Suprapubic skin (tissue), 3 donors: ENCODE results near the gene COL20A1.

Experiments
- CTCF ChIP-seq, 2 donors: fragments of 200-600 bp in 1 of 2; fragments of 450-650 bp in 1 of 2; sonication (generic) in 1 of 2; IDR thresholded peaks; one replicate each; pipeline ENCODE4 v1.5.1; 2016 to 2019; ENCODE audit warnings: antibody characterized with exemption in 2 of 2, mild to moderate bottlenecking in 1 of 2, moderate library complexity in 1 of 2
- EP300 ChIP-seq: sonication (generic); formaldehyde crosslinking; IDR thresholded peaks from one replicate; pipeline ENCODE4 v1.6.1; 2017; ENCODE audit warnings: antibody characterized with exemption
- POLR2A ChIP-seq, 2 donors: fragments of 450-650 bp; IDR thresholded peaks; one replicate each; pipeline ENCODE4 v1.6.1; 2017; ENCODE audit warnings: antibody characterized with exemption in 2 of 2, mild to moderate bottlenecking in 2 of 2, moderate library complexity in 2 of 2

GRCh38 chr20:63287697-63288580 is 5.0 kb upstream of the COL20A1 start:
- TF ChIP-seq POLR2A (IDR thresholded peaks at IDR 0.05) (no peak), CTCF (IDR thresholded peaks at IDR 0.05) (no peak), EP300 (no peak)
